Activated T-helper 17 cell treated with anti-CD3 and anti-CD28 coated beads, Interleukin-2, amount 50 U/mL, for 72 hours (primary cell): ENCODE results near the gene SLC8B1. TPM values are rescaled to one million over a fixed set of nuclear protein-coding genes. Genes with fewer than 3 reads are reported as not detected.

Experiments
- ATAC-seq: fragments of 150-1000 bp; cut with Tn5 transposase; replicated peaks from 2 replicates; pipeline ENCODE4 v1.10.0; 2021; ENCODE audit warnings: mild to moderate bottlenecking, moderate library complexity
- H3K27ac Mint-ChIP-seq: one replicate; pipeline ENCODE4 v1.8.0; 2022; ENCODE audit warnings: mixed read lengths
- H3K27me3 Mint-ChIP-seq: one replicate; pipeline ENCODE4 v1.8.0; 2022; ENCODE audit warnings: mixed read lengths
- H3K36me3 Mint-ChIP-seq: one replicate; pipeline ENCODE4 v1.8.0; 2022; ENCODE audit warnings: low read depth, mild to moderate bottlenecking, mixed read lengths
- H3K4me1 Mint-ChIP-seq: one replicate; pipeline ENCODE4 v1.8.0; 2022; ENCODE audit warnings: mixed read lengths
- H3K4me3 Mint-ChIP-seq: one replicate; pipeline ENCODE4 v1.8.0; 2022; ENCODE audit warnings: mild to moderate bottlenecking, mixed read lengths
- H3K9me3 Mint-ChIP-seq: one replicate; pipeline ENCODE4 v1.8.0; 2022; ENCODE audit warnings: mixed read lengths
- total RNA-seq, 2 donors: library from RNA; stranded (reverse); gene quantifications; one replicate each; pipeline ENCODE4 v1.2.3, GENCODE V29; 2022

Gene SLC8B1
- total RNA-seq, 2 donors from 2014 or later = 23.2 to 28.4 TPM

- Mint-ChIP-seq H3K4me3 (no peak overlapping the region), H3K27me3 (no peaks in the 10 kb centered on the region), H3K9me3 (no peaks in the 10 kb centered on the region), H3K4me1 (peaks cover 6% of the 10 kb centered on the region), H3K36me3 (peaks cover 73% of the 10 kb centered on the region), H3K27ac (no peak overlapping the region)
- ATAC-seq = no peak
These were observed 66.8 kb downstream of the SLC8B1 start for GRCh38 chr12:113268136-113268535.

- no peaks in the 10 kb centered on the region for H3K27me3 Mint-ChIP-seq
- no peak for ATAC-seq
- H3K27ac Mint-ChIP-seq = no peak overlapping the region
- H3K4me3 Mint-ChIP-seq = no peak overlapping the region
- H3K36me3 Mint-ChIP-seq = peaks cover 69% of the 10 kb centered on the region
- H3K9me3 Mint-ChIP-seq = no peaks in the 10 kb centered on the region
- H3K4me1 Mint-ChIP-seq = peaks cover 9% of the 10 kb centered on the region
These were observed 67.3 kb downstream of the SLC8B1 start for GRCh38 chr12:113267621-113268020.

GRCh38 chr12:113266106-113266895, 68.6 kb downstream of the SLC8B1 start:
- peaks cover 19% of the 10 kb centered on the region for H3K4me1 Mint-ChIP-seq
- H3K27me3 Mint-ChIP-seq = no peaks in the 10 kb centered on the region
- no peaks in the 10 kb centered on the region for H3K9me3 Mint-ChIP-seq
- no peak overlapping the region for H3K4me3 Mint-ChIP-seq
- peaks cover 62% of the 10 kb centered on the region for H3K36me3 Mint-ChIP-seq
- ATAC-seq = no peak
- no peak overlapping the region for H3K27ac Mint-ChIP-seq

- Mint-ChIP-seq H3K9me3 (no peaks in the 10 kb centered on the region), H3K27ac (no peak overlapping the region), H3K4me1 (peaks cover 33% of the 10 kb centered on the region), H3K27me3 (no peaks in the 10 kb centered on the region), H3K36me3 (peaks cover 42% of the 10 kb centered on the region), H3K4me3 (no peak overlapping the region)
- no peak for ATAC-seq
These were observed 71.4 kb downstream of the SLC8B1 start for GRCh38 chr12:113263431-113263963.

GRCh38 chr12:113262710-113263109, 72.2 kb downstream of the SLC8B1 start:
- Mint-ChIP-seq H3K27ac (no peak overlapping the region), H3K4me3 (peak overlapping the region; percentile 52), H3K9me3 (no peaks in the 10 kb centered on the region), H3K27me3 (no peaks in the 10 kb centered on the region), H3K4me1 (peaks cover 33% of the 10 kb centered on the region), H3K36me3 (peaks cover 35% of the 10 kb centered on the region)
- ATAC-seq = no peak

- peaks cover 27% of the 10 kb centered on the region for H3K36me3 Mint-ChIP-seq
These were observed 73.0 kb downstream of the SLC8B1 start for GRCh38 chr12:113261847-113262470.

GRCh38 chr12:113260636-113261300, 74.1 kb downstream of the SLC8B1 start:
- ATAC-seq = no peak
- H3K27ac Mint-ChIP-seq = peak overlapping the region; percentile 73
- H3K4me1 Mint-ChIP-seq = peaks cover 33% of the 10 kb centered on the region
- no peak overlapping the region for H3K4me3 Mint-ChIP-seq
- H3K36me3 Mint-ChIP-seq = peaks cover 18% of the 10 kb centered on the region
- no peaks in the 10 kb centered on the region for H3K27me3 Mint-ChIP-seq
- no peaks in the 10 kb centered on the region for H3K9me3 Mint-ChIP-seq

More at GRCh38 chr12:113261847-113262470, 73.0 kb downstream of the SLC8B1 start:
- ATAC-seq = peak; percentile 78
- Mint-ChIP-seq H3K4me3 (peak overlapping the region; percentile 52), H3K4me1 (peaks cover 33% of the 10 kb centered on the region), H3K9me3 (no peaks in the 10 kb centered on the region), H3K27me3 (no peaks in the 10 kb centered on the region), H3K27ac (peak overlapping the region; percentile 73)

GRCh38 chr12:113260127-113260526, 74.8 kb downstream of the SLC8B1 start:
- Mint-ChIP-seq H3K4me1 (peaks cover 33% of the 10 kb centered on the region), H3K36me3 (peaks cover 13% of the 10 kb centered on the region), H3K9me3 (no peaks in the 10 kb centered on the region), H3K4me3 (no peak overlapping the region), H3K27ac (peak overlapping the region; percentile 73), H3K27me3 (no peaks in the 10 kb centered on the region)
- ATAC-seq = no peak

- ATAC-seq = peak; percentile 59
These were observed 77.3 kb downstream of the SLC8B1 start for GRCh38 chr12:113257564-113257963.

GRCh38 chr12:113254298-113254697, 80.6 kb downstream of the SLC8B1 start:
- peaks cover 30% of the 10 kb centered on the region for H3K36me3 Mint-ChIP-seq
- no peak overlapping the region for H3K27ac Mint-ChIP-seq
- H3K27me3 Mint-ChIP-seq = no peaks in the 10 kb centered on the region
- peaks cover 3% of the 10 kb centered on the region for H3K4me1 Mint-ChIP-seq
- no peak overlapping the region for H3K4me3 Mint-ChIP-seq
- no peak for ATAC-seq
- no peaks in the 10 kb centered on the region for H3K9me3 Mint-ChIP-seq

More at GRCh38 chr12:113257564-113257963, 77.3 kb downstream of the SLC8B1 start:
- Mint-ChIP-seq H3K27me3 (no peaks in the 10 kb centered on the region), H3K4me1 (peaks cover 23% of the 10 kb centered on the region), H3K4me3 (no peak overlapping the region), H3K27ac (no peak overlapping the region), H3K9me3 (no peaks in the 10 kb centered on the region), H3K36me3 (peaks cover 25% of the 10 kb centered on the region)

GRCh38 chr12:113253532-113254285, 81.2 kb downstream of the SLC8B1 start:
- H3K9me3 Mint-ChIP-seq = no peaks in the 10 kb centered on the region
- ATAC-seq = no peak
- H3K27me3 Mint-ChIP-seq = no peaks in the 10 kb centered on the region
- peaks cover 30% of the 10 kb centered on the region for H3K36me3 Mint-ChIP-seq
- H3K27ac Mint-ChIP-seq = no peak overlapping the region
- no peak overlapping the region for H3K4me3 Mint-ChIP-seq
- H3K4me1 Mint-ChIP-seq = no peaks in the 10 kb centered on the region

GRCh38 chr12:113252494-113252893, 82.4 kb downstream of the SLC8B1 start:
- H3K27ac Mint-ChIP-seq = no peak overlapping the region
- H3K4me1 Mint-ChIP-seq = no peaks in the 10 kb centered on the region
- H3K4me3 Mint-ChIP-seq = no peak overlapping the region
- peaks cover 30% of the 10 kb centered on the region for H3K36me3 Mint-ChIP-seq
- no peak for ATAC-seq
- no peaks in the 10 kb centered on the region for H3K9me3 Mint-ChIP-seq
- no peaks in the 10 kb centered on the region for H3K27me3 Mint-ChIP-seq

- Mint-ChIP-seq H3K4me3 (no peak overlapping the region), H3K27ac (no peak overlapping the region), H3K36me3 (peaks cover 34% of the 10 kb centered on the region), H3K27me3 (no peaks in the 10 kb centered on the region), H3K4me1 (no peaks in the 10 kb centered on the region), H3K9me3 (no peaks in the 10 kb centered on the region)
- no peak for ATAC-seq
These were observed 83.4 kb downstream of the SLC8B1 start for GRCh38 chr12:113251404-113252070.
